Uterine smooth muscle cell (primary cell): Measurements from ENCODE around the gene PLEKHG4. TPM values are rescaled to one million over a fixed set of nuclear protein-coding genes. Genes with fewer than 3 reads are reported as not detected.

Experiments
- total RNA-seq: library from RNA; depleted of rRNA; stranded (reverse); fragments of >200 nt; gene quantifications from 2 replicates; pipeline ENCODE4 v1.2.3, GENCODE V29; 2014

The PLEKHG4 gene
- total RNA-seq, result 21.5 and 25.0 TPM in 2 replicates

GRCh38 chr16:67279296-67280089 is at the start of gene PLEKHG4:
PLEKHG4 (plus strand) TSS chr16:67279532; CDS start chr16:67280045, 513 bp downstream.

GRCh38 chr16:67247192-67248072 is 31.9 kb upstream of the PLEKHG4 start, which contains the start of gene FHOD1:
FHOD1 (minus strand) TSS chr16:67247481; CDS start chr16:67247410, 71 bp downstream.

GRCh38 chr16:67248401-67249177 is 30.7 kb upstream of the PLEKHG4 start, which contains the start of gene SLC9A5:
SLC9A5 (plus strand) TSS chr16:67248979; CDS start chr16:67249015, 36 bp downstream.

GRCh38 chr16:67326472-67327309 is 47.4 kb downstream of the PLEKHG4 start, which contains the start of the genes KCTD19 and LRRC36:
KCTD19 (minus strand) TSS chr16:67326741; CDS start chr16:67326707, 34 bp downstream.
LRRC36 (plus strand) TSS chr16:67326815; CDS start chr16:67326863, 48 bp downstream.

Other genes starting within 250 kb of the PLEKHG4 start
- gene PHAF1, start 169.6 kb upstream of the PLEKHG4 start, total RNA-seq, result 11.7 and 15.1 TPM in 2 replicates
- gene B3GNT9, start 128.5 kb upstream of the PLEKHG4 start, total RNA-seq, result 25.0 and 38.1 TPM in 2 replicates
- gene TRADD, start 119.6 kb upstream of the PLEKHG4 start, total RNA-seq, result 15.3 and 25.1 TPM in 2 replicates
- gene FBXL8, start 119.6 kb upstream of the PLEKHG4 start, total RNA-seq, result 10.5 and 15.0 TPM in 2 replicates
- gene HSF4, start 114.8 kb upstream of the PLEKHG4 start, total RNA-seq, result 5.2 and 14.0 TPM in 2 replicates
- gene NOL3, start 109.0 kb upstream of the PLEKHG4 start, total RNA-seq, result 10.4 and 14.6 TPM in 2 replicates
- gene MATCAP1, start 95.6 kb upstream of the PLEKHG4 start, total RNA-seq, result 14.9 and 19.3 TPM in 2 replicates
- gene EXOC3L1, start 89.4 kb upstream of the PLEKHG4 start, total RNA-seq, result 0.11 and 0.12 TPM in 2 replicates
- 61.1 and 79.1 TPM in 2 replicates for gene E2F4, start 87.4 kb upstream of the PLEKHG4 start, total RNA-seq
- gene ELMO3, start 80.4 kb upstream of the PLEKHG4 start, total RNA-seq, result 0.55 and 0.62 TPM in 2 replicates
- 37.6 and 43.3 TPM in 2 replicates for gene TMEM208, start 52.4 kb upstream of the PLEKHG4 start, total RNA-seq
- gene FHOD1, start 32.1 kb upstream of the PLEKHG4 start, total RNA-seq, result 14.1 and 18.8 TPM in 2 replicates
- 1.4 and 2.9 TPM in 2 replicates for gene SLC9A5, start 30.6 kb upstream of the PLEKHG4 start, total RNA-seq
- gene KCTD19, start 47.2 kb downstream of the PLEKHG4 start, total RNA-seq, result under 0.01 and 0.12 TPM in 2 replicates
- 0.22 and 1.00 TPM in 2 replicates for gene LRRC36, start 47.3 kb downstream of the PLEKHG4 start, total RNA-seq
- 0.62 and 0.77 TPM in 2 replicates for gene TPPP3, start 114.0 kb downstream of the PLEKHG4 start, total RNA-seq
- 6.2 and 7.4 TPM in 2 replicates for gene ZDHHC1, start 136.9 kb downstream of the PLEKHG4 start, total RNA-seq
- 0.37 TPM in 1 of 2 replicates, not detected in the other for gene HSD11B2, start 151.6 kb downstream of the PLEKHG4 start, total RNA-seq
- 107 and 119 TPM in 2 replicates for gene ATP6V0D1, start 201.6 kb downstream of the PLEKHG4 start, total RNA-seq
- gene AGRP, start 204.0 kb downstream of the PLEKHG4 start, total RNA-seq, result not detected in 2 replicates
- gene RIPOR1, start 249.3 kb downstream of the PLEKHG4 start, total RNA-seq, result 38.7 and 39.7 TPM in 2 replicates